WI38 (cell line): ENCODE results near the gene IL7R.

Experiments used
- H3K4me3 ChIP-seq: 2 replicates; pipeline ENCODE4 v1.5.1; 2011; ENCODE audit warnings: low read depth, mild to moderate bottlenecking, control low read depth, low read length
- TF ChIP-seq, protein P1 (sequence below): IDR thresholded peaks from 2 replicates; pipeline ENCODE4 v1.5.1; 2012; ENCODE audit warnings: low read depth, mild to moderate bottlenecking, control low read depth, low read length

Gene IL7R

DNA sequence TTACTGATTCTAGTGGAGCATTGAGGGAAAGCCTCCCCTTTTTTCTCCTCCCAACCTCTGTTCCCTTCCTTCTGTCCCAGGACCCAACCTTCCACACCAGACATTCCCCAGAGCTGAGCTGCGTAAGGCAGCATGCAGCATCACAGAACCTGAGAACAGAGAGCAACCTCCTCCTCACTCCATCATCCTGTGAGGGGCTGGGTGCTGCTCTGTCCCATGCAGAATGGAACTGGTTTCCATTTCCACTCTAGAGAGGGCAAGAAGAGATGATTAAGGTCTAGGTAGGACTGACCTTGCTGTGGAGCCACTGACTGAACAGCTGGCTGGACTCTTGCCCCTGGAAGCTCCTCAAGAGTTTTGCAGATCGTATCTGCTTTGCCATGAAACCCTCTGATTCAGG, 30.1 kb upstream of the IL7R start:
- H3K4me3 ChIP-seq = no peak overlapping the region
- TF ChIP-seq, protein P1, sequence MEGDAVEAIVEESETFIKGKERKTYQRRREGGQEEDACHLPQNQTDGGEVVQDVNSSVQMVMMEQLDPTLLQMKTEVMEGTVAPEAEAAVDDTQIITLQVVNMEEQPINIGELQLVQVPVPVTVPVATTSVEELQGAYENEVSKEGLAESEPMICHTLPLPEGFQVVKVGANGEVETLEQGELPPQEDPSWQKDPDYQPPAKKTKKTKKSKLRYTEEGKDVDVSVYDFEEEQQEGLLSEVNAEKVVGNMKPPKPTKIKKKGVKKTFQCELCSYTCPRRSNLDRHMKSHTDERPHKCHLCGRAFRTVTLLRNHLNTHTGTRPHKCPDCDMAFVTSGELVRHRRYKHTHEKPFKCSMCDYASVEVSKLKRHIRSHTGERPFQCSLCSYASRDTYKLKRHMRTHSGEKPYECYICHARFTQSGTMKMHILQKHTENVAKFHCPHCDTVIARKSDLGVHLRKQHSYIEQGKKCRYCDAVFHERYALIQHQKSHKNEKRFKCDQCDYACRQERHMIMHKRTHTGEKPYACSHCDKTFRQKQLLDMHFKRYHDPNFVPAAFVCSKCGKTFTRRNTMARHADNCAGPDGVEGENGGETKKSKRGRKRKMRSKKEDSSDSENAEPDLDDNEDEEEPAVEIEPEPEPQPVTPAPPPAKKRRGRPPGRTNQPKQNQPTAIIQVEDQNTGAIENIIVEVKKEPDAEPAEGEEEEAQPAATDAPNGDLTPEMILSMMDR = no peak

DNA sequence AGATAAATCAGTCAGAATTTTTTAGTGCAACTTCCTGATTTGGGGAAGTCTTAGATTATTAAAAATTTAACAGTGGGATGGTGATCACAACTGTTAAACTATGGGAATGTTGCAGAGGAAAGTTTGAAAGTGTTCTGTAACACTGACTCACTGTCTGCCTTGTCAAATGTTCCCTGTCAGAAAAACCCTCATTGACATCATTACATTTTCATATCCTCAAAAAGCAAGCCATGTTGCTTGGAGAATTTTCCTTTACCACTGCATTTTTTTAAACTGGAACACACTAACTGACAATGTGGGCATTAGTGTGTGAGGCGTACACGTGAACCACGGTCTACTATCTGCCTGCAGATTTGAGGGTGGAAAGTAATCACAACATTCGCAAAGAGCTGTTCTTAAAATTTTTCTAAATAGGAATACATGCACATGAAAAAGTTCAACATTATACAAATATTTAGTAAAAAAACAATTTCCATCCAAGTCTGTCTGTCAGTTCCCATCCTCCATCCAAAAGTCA, 28.6 kb upstream of the IL7R start:
- H3K4me3 ChIP-seq = no peak overlapping the region
- TF ChIP-seq, protein P1 = no peak

DNA sequence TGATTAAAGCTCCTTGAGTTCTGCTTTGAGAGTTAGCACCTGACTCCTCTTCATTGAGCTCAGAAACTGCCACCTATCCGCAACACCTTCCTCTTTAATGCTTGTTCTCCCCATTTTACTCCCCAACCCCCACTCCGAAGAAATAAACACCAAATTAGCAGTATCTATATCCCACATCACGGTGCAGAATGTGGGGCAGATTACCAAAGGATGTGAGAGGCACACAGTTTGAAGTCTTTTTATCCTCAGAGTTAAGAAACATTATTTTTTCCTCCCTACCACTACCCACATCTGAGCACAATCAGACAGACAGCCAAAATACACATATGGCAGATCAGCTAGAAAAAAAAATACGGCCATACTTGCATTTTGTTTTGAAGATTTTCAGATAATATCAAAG, 26.1 kb upstream of the IL7R start:
- H3K4me3 ChIP-seq = no peak overlapping the region

DNA sequence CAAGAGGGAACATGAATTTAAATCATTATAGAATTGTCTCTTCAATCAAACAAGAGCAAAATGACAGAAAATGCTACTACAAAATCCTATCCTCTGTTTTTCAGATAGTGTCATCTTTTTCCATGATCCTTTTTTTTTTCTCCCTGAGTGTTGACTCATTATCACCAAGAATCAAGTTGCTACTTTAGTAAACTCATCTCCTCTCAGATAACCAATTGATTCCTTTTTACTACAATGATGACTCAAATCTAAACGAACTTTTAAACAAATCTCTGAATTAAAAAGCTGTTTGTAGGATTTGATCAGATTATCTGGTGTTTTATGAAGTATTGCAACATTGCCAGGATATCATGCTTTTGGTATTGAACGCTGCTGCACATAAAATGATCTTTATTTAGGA, 23.9 kb upstream of the IL7R start:
- no peak overlapping the region for H3K4me3 ChIP-seq
- TF ChIP-seq, protein P1 = no peak

More for the DNA sequence above, 26.1 kb upstream of the IL7R start:
- TF ChIP-seq, protein P1 = no peak

DNA sequence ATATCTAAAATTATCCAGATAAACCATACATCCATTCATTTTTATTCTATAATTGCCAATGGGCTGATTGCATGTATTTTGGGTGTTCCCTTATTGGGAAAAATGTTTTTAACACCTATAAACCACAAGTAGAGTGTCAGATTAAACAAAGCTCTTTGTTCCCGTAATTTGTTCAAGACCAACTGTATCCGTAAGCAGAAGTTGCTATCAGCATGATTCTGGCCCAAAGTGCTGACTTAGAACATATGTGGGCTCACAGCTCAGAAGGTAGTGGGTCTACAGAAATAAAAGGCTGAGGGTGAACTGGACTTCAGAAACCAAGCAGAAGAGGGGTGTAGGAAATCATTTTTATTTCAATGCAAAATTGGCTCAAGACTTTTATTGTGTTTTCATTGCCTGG, 23.5 kb upstream of the IL7R start:
- TF ChIP-seq, protein P1 = no peak

DNA sequence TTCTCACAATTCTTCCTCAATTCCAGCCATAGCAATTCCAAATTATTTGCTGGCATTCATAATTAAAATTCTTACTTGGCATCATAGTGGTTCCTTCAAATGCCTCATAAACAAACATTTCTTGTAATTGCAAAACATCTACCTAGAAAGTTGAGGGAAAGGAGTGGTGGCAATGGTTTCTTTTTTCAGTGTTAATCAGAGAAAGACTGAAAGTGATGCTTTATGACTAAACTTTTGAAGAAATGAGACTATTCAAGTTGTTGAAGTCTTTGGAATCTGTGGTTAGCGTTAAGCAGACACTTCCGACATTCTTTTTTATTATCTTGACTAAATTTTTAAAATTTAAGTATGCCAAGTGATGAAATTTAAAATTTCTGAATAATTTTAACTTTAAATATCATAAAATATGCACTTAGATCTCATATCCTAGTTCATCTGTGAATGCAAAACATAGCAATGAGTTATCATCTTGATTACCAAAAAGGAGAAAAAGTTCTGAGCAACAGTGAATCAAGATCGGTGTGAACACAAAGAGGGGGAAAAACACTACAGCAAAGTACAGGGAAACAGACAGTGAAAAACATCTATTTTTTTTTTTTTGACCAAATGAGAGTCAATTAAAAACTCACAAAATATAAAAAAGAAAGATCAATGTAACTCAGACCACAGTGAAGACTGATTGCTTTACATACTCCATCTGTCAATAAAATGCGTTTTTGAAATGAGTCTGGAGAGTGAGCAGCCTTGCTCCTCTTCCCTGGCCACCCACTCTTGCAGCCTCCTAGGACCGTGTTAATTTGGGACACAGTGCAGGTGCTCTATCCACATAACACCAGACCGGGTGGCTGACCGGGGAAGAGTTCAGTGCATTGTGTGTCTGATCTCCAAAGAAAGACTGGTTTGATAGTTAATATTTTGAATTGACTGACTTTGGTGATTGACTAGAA, 20.6 kb upstream of the IL7R start:
- no peak overlapping the region for H3K4me3 ChIP-seq

More for the DNA sequence above, 23.5 kb upstream of the IL7R start:
- H3K4me3 ChIP-seq = no peak overlapping the region

More for the DNA sequence above, 20.6 kb upstream of the IL7R start:
- TF ChIP-seq, protein P1 = no peak
